Measurements from ENCODE around the gene DDC.

DDC gene

DNA sequence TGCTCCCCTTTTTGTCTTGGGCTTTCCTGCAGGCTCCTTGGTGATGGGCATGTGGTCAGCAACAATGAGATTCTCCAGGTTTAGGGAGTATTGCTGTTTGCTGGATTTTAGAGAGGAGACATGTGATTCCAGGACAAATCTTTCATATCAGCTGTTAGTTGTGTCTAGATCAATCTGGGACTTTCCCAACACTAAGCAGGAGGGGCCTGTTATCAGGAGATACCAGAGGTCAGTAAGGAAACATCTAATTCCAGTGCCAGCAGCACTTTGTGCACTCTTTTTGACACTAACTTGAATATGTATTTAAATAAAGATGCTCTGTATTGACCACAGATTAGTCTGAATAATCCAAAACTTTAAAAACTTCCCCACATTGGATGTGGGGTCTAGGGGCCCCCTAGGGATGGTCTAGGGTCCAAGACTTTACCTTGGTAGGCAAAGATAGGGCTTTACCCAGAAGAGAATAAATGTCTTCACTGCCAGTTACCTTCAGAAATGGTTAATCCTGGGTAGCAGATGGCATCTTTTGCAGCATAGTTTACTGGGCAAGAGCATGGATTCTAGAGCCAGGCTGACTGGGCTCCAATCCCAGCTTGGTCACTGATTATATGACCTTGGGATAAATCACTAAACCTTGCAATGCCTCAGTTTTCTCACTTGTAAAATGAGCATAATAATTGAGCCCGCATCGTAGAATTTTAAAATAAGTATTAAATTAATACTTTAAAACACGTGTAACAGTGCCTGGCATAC, 108.7 kb downstream of the DDC start:
- no peak for DNase-seq (ENCODE audit: low read depth in 3 of 3)

DNA sequence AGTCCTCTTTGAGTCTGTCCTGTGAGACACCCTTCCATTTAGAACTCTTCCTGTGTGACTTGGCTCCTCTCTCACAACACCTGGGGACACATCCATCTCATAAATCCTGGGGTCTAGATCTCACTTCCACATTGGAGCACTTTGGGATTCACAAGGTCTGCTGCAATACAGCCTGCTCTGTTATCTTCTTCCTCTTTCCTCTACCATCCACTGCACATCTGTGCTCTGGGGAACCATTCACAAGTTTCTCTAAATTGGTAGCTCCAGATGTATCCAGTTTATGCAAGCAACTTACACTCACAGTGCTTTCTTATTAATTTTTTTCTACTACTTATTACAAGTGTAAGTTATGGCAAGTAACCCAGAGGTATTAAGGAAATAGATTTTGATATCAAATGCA, 109.5 kb downstream of the DDC start:
- no peak for DNase-seq (ENCODE audit: low read depth in 3 of 3)

DNA sequence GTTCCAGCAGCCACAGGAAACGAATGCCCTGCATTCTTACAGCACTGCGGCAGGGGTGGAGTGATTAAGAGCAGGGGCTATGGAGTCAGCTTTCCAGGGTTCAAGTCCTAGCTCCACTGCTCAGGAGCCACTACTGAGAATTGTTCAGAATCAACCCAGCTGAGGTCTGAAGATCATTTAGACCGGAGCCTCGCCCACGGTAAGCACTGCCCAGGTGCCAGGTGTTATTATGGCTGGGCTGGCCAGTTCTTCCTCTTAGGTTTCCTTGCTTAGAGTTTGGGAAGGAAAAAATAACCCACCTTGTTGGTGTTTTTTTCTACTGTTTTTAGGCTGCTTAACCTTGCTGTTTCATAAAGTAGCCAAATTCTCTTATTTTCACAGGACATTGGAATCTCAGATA, 110.2 kb downstream of the DDC start:
- no peak for DNase-seq (ENCODE audit: low read depth in 3 of 3)

GRCh38 chr7:50450590-50451032, 114.6 kb downstream of the DDC start:
- DNase-seq (ENCODE audit: low read depth in 3 of 3) = peak in 1 of 3 experiments; percentile 32

- DNase-seq (ENCODE audit: low read depth in 3 of 3) = peak; percentile 68 to 79 (median 75)
Measured at GRCh38 chr7:50449881-50450589, 115.2 kb downstream of the DDC start, which contains the start of gene FIGNL1. Gene FIGNL1, minus strand, starts transcription at chr7:50450350. Its CDS starts 3,063 bp downstream, at chr7:50447287.

DNA sequence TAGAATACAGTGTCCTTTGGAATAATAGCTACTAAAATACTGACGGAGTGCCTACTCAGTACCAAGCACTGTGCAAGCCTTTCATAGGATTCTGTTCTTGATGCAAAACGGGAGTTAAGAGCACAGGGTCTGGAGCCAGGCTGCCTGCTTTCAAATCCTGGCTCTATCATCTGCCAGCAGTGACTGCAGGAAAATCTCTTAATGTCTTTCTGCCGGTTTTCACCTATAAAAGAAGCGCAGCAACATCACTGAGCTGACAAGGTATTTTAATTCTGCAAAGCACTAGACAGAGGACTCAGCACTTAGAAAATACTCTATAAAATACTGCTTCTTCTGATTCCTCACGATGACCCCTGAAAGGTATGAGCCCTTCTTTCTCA, 115.7 kb downstream of the DDC start:
- DNase-seq (ENCODE audit: low read depth in 3 of 3) = no peak

GRCh38 chr7:50448823-50449222, 116.4 kb downstream of the DDC start:
- DNase-seq (ENCODE audit: low read depth in 3 of 3) = no peak

DNA sequence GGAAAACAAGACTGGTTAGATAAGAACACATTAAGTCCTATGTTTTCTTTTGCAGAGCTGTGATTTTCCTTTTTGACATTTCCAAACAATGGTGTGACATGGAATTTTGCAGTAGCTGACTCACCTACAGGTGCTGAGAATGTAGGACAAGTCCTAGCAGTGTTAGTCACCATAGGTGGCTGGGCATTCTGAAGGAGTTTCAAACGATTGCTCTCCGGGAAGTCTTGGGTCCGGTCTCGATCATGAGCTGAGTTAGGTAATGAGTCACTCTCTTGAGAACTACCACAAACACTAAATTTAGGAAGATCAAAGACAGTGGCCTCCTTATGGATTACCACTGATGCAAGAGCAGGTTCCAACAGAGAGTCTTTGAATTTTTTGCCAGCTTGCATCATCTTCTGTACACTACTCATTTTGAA, 118.7 kb downstream of the DDC start:
- no peak for DNase-seq (ENCODE audit: low read depth in 3 of 3)

DNA sequence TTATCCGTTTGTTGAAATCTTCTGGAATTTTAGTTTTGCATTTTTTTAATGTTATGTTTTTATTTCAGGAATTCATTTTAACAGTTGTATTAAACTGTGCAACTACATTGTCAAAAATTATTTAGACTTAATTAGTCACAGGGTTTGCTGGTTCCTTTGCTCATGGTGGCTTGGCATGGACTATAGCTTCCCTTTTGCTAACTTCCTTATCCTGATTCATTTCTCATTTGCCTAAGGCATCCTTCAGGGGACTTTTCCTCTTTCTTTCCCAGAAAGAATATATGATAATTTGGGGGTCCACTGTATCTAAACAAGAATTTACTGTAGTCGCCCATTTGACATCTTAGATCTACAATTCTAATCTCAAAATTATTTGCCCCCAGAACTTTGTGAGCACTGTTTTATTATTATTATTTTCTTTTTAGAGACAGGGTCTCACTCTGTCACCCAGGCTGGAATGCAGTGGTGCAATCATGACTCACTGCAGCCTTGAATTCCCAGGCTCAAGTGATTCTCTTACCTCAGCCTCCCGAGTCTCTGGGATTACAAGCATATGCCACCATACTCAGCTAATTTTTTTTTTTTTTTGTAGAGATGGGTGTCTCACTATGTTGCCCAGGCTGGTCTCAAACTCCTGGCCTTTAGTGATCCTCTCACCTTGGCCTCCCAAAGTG, 128.9 kb downstream of the DDC start:
- DNase-seq (ENCODE audit: low read depth in 3 of 3) = no peak

DNA sequence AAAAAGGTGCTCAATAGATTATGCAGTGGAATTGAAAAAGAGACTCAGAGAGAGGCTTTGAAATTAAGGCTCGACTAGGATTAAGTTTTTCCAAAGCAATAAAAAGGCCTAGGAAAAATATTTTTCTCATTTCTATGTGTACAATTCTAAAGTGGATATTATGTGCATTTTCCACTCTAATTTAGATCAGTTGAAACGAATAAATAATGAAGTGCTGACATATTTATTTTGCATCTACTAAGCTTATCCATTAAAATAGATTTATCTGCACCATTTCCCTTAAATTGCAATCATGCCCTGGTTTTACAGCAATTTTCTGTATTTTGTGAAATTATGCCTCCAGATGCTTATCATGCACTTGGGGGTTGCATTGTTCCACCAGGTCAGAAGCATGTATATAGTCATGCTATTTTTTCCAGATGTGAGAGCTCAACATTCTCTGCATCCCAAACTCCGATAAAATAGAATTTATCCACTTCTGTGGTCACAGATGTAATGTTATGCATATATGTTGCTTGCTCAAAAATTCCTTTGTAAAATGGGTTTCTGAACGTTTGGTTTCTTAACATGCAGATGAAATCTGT, 133.4 kb downstream of the DDC start:
- no peak for DNase-seq (ENCODE audit: low read depth in 3 of 3)

- DNase-seq (ENCODE audit: low read depth in 3 of 3) = no peak
Measured at GRCh38 chr7:50431316-50431715, 133.9 kb downstream of the DDC start.

DNA sequence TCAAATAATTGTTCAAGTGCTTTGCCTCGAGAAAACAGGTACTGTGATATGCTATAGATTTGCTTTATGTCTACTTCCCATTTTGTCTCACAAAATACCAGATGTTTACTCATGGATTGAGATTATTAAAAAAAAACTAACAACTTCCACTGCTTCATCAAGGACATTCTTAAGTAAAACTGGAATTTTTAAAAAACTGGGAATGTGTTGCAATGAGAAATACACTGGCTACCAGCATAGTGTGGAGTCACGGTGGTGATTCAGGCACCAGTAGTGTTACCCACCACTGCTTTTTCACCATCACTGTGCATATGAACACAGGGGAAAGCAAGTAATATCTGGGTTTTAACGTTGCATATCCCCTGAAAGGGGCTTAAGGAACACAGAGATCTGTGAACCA, 136.3 kb downstream of the DDC start:
- no peak for DNase-seq (ENCODE audit: low read depth in 3 of 3)

GRCh38 chr7:50427518-50427917, 137.7 kb downstream of the DDC start:
- no peak for DNase-seq (ENCODE audit: low read depth in 3 of 3)

DNA sequence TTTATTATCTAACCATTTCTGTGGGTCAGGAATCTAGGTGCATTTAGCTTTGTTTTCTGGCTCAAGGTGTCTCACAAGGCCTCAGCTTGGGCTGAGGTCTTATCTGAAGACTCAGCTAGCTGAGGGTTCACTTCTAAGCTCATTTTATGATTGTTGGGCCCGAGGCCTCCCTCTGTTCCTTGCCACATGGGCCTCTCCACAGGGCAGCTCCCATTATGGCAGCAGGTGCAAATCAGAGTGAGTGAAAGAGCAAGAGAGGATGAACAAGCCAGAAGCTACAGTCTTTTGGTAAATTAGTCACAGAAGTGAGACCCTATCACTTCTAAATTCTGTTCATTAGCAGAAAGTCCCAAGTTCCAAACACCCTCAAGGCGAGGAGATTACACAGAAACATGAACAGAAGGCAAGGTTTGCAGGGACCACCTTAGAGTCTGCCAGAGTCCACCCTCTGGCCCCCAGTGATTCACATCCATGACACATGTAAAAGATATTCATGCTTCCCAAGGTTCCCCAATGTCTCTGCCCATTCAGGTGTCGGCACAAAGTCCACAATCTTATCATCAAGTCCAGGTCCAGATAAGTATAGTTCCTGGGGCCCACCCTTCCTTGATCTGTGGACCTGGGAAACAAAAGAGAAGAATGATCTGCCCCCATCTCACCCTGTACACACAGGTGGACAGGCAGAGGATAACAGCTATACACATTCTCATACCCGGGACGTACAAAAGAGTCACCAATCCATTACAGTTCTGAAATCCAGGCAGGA, 138.7 kb downstream of the DDC start:
- no peak for DNase-seq (ENCODE audit: low read depth in 3 of 3)

DNA sequence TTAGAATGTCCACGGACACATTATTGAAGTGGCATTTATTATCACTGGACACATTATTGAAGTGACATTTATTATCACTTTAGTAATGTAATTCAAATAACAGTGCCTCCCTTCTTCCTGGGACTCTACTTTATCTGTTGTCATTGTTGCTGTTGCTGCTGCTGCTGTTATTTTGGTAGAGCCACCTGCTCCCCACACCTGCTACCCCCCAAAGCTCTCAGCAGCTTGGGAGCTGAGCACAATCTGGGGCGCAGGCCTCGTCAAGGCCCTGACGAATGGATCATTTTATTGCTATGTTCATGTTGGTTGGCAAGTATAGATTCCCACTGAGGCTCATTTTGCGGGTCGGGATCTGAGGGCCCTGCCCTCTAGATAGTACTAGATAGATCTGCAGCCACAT, 139.9 kb downstream of the DDC start:
- no peak for DNase-seq (ENCODE audit: low read depth in 3 of 3)

- no peak for DNase-seq (ENCODE audit: low read depth in 3 of 3)
Measured at GRCh38 chr7:50423860-50424259, 141.3 kb downstream of the DDC start.

GRCh38 chr7:50422858-50423257, 142.3 kb downstream of the DDC start:
- DNase-seq (ENCODE audit: low read depth in 3 of 3) = no peak

DNA sequence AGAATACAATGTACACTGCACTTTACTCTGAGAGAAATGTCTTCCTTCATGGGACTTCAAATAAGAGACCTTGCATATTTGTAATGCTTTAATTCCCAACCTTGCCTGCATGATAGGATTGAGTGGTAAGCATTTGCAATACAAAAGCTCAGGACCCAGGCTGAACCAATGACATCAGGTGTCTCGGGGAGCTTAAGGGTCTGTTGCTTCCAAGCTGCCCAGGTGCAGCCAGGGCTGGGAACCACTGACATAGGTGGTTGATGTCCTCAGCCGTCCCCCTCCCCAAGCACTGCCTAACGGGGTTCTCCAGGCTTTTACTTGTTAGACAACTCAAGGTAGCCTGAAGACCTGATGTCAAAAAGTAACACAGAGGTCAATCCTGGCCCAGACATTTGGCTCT, 144.2 kb downstream of the DDC start:
- no peak for DNase-seq (ENCODE audit: low read depth in 3 of 3)

GRCh38 chr7:50418526-50419290, 146.5 kb downstream of the DDC start:
- no peak for DNase-seq (ENCODE audit: low read depth in 3 of 3)

DNA sequence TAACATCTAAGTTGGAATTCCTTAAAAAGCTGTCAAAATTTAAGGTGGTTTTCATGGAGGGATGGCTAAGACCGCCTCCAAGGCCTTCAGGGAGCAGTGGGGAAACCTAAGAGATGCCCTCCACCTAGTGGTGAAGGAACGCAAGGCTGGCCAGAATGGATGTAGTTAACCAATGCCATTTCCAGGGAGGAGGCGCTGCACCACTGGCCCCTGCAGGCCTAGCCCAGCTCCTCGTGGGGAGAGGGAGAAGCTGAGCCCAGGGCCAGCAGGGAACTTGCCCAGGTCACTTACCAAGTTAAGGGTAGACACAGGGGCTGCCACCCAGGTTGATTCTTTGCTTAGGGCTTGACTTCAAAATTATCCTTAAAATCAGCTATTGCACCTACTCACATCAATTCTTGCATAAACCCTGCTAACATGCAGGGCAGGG, 147.1 kb downstream of the DDC start:
- DNase-seq (ENCODE audit: low read depth in 3 of 3) = peak; percentile 36 to 56 (median 40)

Data from stimulated activated CD4-positive, alpha-beta T cell treated with anti-CD3 and anti-CD28 coated beads, TNF-alpha, amount 100 ng/mL, for 4 hours (primary cell).